LNCaP clone FGC (cell line): ENCODE data around the gene TXNRD3.
"Not testable (repeated sequence)": the region's sequence is repeated elsewhere in the genome, so short reads cannot be mapped to it uniquely, and the experiment has no call there.

Experiments used
- DNase-seq: peaks from one replicate; pipeline ENCODE4 v3.0.0-alpha.2; 2011; ENCODE audit warnings: low read depth
- H3K4me3 ChIP-seq: 2 replicates; pipeline ENCODE4 v1.5.1; 2011; ENCODE audit warnings: mild to moderate bottlenecking, low read depth, low read length, control low read depth
- CTCF ChIP-seq: IDR thresholded peaks from 2 replicates; pipeline ENCODE4 v1.5.1; 2012; ENCODE audit warnings: mild to moderate bottlenecking; ENCODE audit not compliant: control insufficient read depth, insufficient read depth; ENCODE audit errors: extremely low read depth

Gene TXNRD3

GRCh38 chr3:126612479-126613205 lies 42.3 kb downstream of the TXNRD3 start:
- no peak for DNase-seq
- no peak for TF ChIP-seq CTCF
- no peak overlapping the region for H3K4me3 ChIP-seq

- no peak for DNase-seq
- no peak overlapping the region for H3K4me3 ChIP-seq
- no peak for TF ChIP-seq CTCF
Observed at GRCh38 chr3:126609909-126610308, 45.0 kb downstream of the TXNRD3 start.

- no peak overlapping the region for H3K4me3 ChIP-seq
- DNase-seq, result no peak
- TF ChIP-seq CTCF, result no peak
Observed at GRCh38 chr3:126607214-126607908, 47.6 kb downstream of the TXNRD3 start.

- no peak overlapping the region for H3K4me3 ChIP-seq
- no peak for TF ChIP-seq CTCF
- no peak for DNase-seq
Observed at GRCh38 chr3:126606001-126606400, 48.9 kb downstream of the TXNRD3 start.

- no peak for TF ChIP-seq CTCF
- DNase-seq, result no peak
- H3K4me3 ChIP-seq, result no peak overlapping the region
Observed at GRCh38 chr3:126604691-126605090, 50.2 kb downstream of the TXNRD3 start.

GRCh38 chr3:126599101-126599500 lies 55.8 kb downstream of the TXNRD3 start:
- TF ChIP-seq CTCF, result no peak
- no peak overlapping the region for H3K4me3 ChIP-seq
- DNase-seq, result no peak

GRCh38 chr3:126595479-126595878 lies 59.4 kb downstream of the TXNRD3 start:
- not testable (repeated sequence) for DNase-seq

GRCh38 chr3:126591515-126591914 lies 63.4 kb downstream of the TXNRD3 start:
- H3K4me3 ChIP-seq, DNase-seq: not testable (repeated sequence)

More at GRCh38 chr3:126595479-126595878, 59.4 kb downstream of the TXNRD3 start:
- H3K4me3 ChIP-seq, result not testable (repeated sequence)
